ENCODE data around the gene KEAP1.
"Not testable (repeated sequence)": the region's sequence is repeated elsewhere in the genome, so short reads cannot be mapped to it uniquely, and the experiment has no call there.

DNA sequence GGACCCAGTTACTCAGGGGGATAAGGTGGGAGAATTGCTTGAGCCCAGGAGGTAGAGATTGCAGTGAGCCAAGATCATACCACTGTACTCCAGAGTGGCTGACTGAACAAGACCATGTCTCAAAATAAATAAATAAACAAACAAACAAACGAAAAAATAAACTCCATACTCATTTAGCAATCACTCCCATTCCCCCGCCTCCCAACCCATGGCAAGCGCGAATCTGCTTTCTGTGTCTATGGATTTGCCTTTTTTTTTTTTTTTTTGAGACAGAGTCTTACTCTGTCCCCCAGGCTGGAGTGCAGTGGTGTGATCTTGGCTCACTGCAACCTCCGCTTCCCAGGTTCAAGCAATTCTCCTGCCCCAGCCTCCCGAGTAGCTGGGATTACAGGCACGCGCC, 23.7 kb upstream of the KEAP1 start:
- not testable (repeated sequence) for TF ChIP-seq CTCF, POLR2A (IDR thresholded peaks at IDR 0.05)
